GM21737 (cell line): ENCODE results near the gene KIRREL1.

Source experiments
- ATAC-seq: cut with Tn5 transposase; IDR thresholded peaks from one replicate; pipeline ENCODE4 v1.9.1; 2021; ENCODE audit warnings: mild to moderate bottlenecking, moderate library complexity; ENCODE audit not compliant: unreplicated experiment

KIRREL1 gene

GRCh38 chr1:158028969-158029368, 35.5 kb downstream of the KIRREL1 start:
- ATAC-seq, result no peak

DNA sequence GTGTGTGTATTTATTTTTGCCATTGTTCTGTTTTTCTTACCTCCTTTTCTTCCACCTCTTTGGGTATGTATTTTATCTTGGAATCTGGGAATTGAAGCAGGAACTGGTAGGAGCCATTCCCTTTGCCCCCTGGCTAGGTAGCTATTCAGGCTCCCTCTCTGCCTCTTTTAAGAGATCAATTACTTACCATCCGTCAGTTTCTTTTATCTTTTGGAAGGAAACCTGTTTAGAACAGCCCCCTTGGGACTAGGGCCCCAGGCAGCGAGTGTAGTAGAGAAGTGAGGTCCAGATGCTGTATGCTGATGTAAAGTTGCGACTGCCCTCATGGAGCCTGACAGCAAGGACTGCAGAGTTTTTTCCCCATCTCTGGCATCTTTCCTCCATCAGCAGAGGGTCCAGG, 41.6 kb downstream of the KIRREL1 start:
- ATAC-seq, result no peak

DNA sequence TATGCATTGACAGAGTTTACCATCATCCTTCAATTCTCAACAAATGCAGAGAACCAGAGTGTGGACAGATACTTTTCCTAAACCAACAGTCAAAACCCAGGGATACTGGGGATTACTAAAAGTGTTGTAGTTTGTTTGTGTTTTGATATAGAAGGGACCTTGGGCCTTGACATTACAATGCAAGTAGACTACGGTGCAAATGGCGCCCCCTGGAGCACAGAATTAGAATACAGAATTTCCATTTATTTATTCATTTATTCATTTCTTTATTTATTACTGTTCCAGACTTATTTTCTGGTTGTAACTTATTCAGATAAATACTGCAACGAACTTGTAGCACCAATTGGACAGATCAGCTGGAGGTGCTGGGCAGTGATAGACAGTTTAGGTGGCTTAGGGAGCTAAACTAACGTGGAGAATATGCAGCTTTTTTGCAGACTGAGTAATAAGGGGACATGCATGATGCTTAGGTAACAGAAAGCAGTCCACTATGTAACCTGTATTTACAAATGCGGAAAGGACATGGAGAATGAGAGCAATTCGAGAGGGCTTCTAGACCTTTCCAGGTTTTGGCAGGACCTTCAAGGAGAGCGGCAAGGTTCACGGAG, 42.6 kb downstream of the KIRREL1 start:
- no peak for ATAC-seq

DNA sequence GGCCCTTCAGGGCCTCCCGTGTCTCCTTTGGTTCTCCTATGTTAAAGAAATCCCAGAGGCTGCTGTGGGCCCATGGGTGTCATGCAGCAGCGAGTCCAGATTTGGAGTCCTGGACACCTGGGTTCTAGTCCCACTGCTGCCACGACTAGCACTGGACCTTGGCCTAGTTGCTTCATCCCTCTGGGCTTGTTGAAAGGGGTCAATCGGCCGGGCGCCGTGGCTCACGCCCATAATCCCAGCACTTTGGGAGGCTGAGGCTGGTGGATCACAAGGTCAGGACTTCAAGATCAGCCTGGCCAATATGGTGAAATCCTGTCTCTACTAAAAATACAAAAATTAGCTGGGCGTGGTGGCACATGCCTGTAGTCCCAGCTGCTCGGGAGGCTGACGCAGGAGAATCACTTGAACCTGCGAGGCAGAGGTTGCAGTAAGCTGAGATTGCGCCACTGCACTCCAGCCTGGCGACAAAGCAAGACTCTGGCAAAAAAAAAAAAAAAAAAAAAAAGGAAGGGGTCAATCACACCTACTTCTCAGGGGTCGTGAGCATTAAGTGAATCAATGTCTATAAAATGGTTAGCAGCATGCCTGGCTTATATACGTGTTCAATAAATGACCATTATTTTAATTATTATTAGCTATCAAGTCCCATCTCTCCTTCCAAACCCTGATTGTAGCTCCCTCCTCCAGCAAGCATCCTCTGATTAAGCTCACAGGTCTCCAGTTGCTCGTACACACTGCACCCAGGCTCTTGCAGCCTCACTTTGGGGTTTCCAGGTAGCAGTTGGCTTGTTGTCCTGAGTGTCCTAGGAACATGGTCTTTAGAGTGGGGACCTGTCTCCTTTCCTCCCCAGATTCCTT, 43.8 kb downstream of the KIRREL1 start:
- no peak for ATAC-seq

DNA sequence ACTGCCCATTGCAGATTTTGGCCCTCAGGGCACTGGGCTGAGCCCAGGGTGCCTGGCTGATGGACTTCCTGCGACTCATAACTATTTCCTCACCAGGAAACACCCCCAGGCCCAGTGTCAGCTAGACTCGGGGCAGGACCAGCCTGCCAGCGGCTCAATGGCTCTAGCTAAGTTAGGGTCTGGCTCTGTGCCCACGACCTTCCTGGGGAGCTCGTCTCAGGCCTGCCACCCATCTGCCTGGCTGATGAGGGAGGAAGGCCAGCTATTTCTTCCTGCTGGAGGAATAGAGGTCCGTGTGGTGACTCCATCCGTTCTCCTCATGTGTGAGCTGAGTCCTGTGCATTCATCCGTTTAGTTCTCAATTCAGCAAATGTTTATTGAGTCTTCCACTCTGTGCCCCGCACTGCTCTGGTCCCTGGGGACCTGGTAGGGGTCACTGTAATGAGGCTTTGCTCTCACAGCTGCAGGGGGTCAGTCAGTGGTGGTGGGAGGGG, 44.5 kb downstream of the KIRREL1 start:
- ATAC-seq, result no peak

GRCh38 chr1:158038793-158039192, 45.3 kb downstream of the KIRREL1 start:
- ATAC-seq, result no peak

DNA sequence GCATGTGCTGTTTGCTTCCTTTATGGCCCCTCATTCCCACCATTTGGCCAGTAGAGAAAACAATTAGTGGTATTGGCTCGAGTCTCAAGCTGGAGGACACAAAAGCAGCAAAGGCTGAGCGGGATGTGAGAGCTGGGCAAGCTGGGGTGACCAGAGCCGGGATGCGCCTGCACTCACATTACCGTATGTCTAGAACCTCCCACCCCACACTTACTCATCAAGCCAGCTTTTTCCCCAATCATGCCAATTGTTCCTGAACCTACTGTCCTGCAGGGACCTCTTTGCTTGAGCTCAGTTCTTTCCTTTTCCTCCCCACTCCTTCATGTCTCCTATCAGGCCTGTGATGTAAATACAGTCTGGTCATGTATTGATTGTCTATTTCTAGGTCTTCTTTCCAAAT, 45.9 kb downstream of the KIRREL1 start:
- ATAC-seq, result no peak

GRCh38 chr1:158040323-158040722, 46.9 kb downstream of the KIRREL1 start:
- no peak for ATAC-seq

DNA sequence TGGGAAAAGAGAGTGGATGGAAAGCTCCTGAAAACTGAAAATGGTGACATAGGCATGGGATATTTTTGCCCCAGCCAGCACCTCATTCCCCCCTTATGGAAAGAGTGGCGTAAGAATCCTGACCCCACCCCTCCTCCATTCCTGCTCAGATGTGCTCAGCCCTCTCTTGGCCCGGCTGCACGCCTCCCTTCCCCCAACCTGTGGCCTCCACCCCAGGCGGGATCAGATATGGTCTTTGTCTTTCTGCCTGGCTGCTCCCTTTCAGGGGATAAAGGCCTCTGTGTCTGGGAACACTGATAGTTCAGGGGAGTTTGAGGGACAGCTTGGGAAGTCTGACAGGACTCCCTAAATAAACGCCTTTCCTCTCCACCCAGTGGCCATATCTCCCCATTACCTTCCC, 49.8 kb downstream of the KIRREL1 start:
- ATAC-seq, result no peak

DNA sequence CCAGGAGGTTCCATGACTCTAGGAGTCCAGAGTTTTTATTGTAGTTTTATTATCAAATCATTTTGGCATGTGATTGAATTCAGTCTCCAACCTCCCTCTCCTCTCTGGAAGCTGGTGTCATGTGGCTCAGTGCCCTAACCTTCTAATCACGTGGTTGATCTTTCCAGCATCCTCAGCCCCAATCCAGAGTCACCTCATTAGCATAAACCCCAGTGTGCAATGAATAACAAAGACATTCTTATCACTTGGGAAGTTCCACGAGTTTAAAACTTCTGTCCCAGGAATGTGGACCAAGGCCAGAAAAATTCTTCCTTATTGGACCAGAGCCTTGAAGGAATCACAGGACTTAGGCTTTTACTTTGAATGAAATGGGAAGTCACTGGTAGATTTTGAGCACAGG, 52.2 kb downstream of the KIRREL1 start:
- no peak for ATAC-seq

GRCh38 chr1:158046715-158047510, 53.5 kb downstream of the KIRREL1 start:
- no peak for ATAC-seq

GRCh38 chr1:158048371-158049067, 55.1 kb downstream of the KIRREL1 start:
- ATAC-seq, result no peak

DNA sequence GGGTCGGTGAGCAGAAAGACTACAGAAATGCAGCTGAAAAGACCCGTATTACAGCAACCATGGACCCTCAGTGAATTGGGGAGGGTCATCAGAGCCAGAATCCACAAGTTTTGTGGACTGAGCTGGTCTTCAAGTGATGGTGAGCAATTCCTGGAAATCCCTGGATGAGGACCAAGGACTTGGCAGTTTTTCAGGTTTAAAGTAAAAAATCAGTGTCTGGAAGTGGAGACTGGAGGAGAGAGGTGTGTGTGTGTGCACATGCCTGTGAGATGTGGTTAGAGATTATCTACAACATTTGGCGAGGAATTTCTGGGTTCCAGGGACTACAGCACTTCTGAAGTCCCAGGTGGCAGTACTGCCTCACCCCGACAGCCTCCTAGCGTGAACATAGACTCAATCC, 56.4 kb downstream of the KIRREL1 start:
- ATAC-seq, result no peak

DNA sequence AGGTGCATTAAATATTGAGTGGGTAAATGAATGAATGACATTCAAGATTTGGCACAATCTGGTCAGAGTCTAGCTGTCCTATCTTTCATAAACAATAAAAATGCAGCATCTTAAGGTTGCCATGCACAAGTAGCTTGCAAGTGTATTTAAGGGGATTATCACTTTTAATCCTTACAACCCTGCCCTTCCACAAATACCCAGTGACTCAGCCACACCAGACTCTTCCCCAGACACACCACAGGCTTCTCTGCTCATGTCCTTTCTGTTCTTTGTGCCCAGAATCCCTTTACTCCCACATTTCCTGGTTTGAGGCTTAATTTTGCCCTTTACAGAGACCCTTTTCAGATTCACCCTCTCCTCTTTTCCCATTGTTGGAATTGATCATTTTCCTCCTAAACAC, 59.8 kb downstream of the KIRREL1 start:
- no peak for ATAC-seq

GRCh38 chr1:158054721-158055120, 61.3 kb downstream of the KIRREL1 start:
- no peak for ATAC-seq

GRCh38 chr1:158055854-158056253, 62.4 kb downstream of the KIRREL1 start:
- ATAC-seq, result no peak

GRCh38 chr1:158056498-158056897, 63.1 kb downstream of the KIRREL1 start:
- no peak for ATAC-seq

GRCh38 chr1:158058237-158058985, 65.0 kb downstream of the KIRREL1 start:
- no peak for ATAC-seq

DNA sequence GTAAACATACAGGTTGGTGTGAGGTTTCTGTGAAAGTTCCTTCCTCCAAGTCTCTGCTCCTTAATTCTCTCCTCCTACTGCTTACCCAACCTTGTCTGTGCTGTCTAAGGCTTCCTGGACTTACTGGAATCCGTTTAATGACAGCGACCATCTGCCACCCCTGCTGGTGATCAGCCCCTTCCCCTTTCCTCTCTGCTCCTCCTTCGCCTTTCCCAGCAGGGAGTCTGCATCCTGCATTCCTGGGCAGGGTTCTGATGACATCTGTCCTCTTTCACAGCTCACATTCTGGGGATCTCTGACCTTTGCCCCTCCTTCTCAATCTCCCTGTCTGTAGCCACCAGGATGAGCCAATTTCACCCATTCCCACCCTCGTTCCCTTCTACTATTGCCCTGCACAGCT, 66.5 kb downstream of the KIRREL1 start:
- no peak for ATAC-seq

DNA sequence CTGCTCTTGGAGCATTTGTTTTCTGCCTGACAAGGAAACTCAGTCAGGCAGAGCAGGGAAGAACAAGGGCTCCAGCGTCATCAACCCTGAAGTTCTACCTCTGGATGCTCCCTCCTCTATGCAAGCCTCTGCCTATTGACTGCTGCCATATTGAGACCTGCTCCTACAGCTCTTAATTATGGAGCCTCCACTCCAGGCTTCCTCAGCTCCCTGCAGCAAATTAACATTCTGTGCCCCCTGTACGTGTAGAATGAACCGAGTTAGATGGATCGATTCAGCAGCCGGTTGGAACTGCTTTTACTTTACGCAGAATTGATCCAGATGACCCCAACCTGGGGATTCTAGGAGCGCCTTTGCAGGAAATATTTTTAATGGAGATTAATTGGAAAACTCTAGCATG, 68.7 kb downstream of the KIRREL1 start:
- no peak for ATAC-seq
